Measurements from ENCODE around the gene CORO7.

CORO7 gene

GRCh38 chr16:4332623-4333307 is 83.6 kb downstream of the CORO7 start:
- peaks cover 84% of the 10 kb centered on the region for H4K20me1 ChIP-seq
- H3K4me2 ChIP-seq, result no peak overlapping the region
- peaks cover 61% of the 10 kb centered on the region for H3K36me3 ChIP-seq
- H3K27me3 ChIP-seq, result no peaks in the 10 kb centered on the region
- no peak for TF ChIP-seq Cebpa-rat (IDR thresholded peaks at IDR 0.05)
- peaks cover 46% of the 10 kb centered on the region for H3K4me1 ChIP-seq
- no peak overlapping the region for H3K4me3 ChIP-seq
- no peak overlapping the region for H3K9ac ChIP-seq
- no peak overlapping the region for H3K27ac ChIP-seq
- no peaks in the 10 kb centered on the region for H3K9me3 ChIP-seq

- no peak for TF ChIP-seq Cebpa-rat (IDR thresholded peaks at IDR 0.05)
- Histone ChIP-seq H3K27me3 (no peaks in the 10 kb centered on the region), H3K9ac (no peak overlapping the region), H3K9me3 (no peaks in the 10 kb centered on the region), H3K4me2 (no peak overlapping the region), H3K36me3 (peaks cover 54% of the 10 kb centered on the region), H3K4me1 (peaks cover 44% of the 10 kb centered on the region), H4K20me1 (peaks cover 78% of the 10 kb centered on the region), H3K4me3 (no peak overlapping the region), H3K27ac (no peak overlapping the region)
These were observed 84.3 kb downstream of the CORO7 start for GRCh38 chr16:4332083-4332482.

- peaks cover 38% of the 10 kb centered on the region for H3K36me3 ChIP-seq
- H4K20me1 ChIP-seq, result peaks cover 69% of the 10 kb centered on the region
- no peak overlapping the region for H3K4me3 ChIP-seq
- H3K4me2 ChIP-seq, result 0 out of 2 replicates have a peak overlapping the region, but pooled peaks have one; percentile 98
- H3K27ac ChIP-seq, result 0 out of 2 replicates have a peak overlapping the region, but pooled peaks have one; percentile 41
- no peak for TF ChIP-seq Cebpa-rat (IDR thresholded peaks at IDR 0.05)
- H3K9ac ChIP-seq, result no peak overlapping the region
- no peaks in the 10 kb centered on the region for H3K27me3 ChIP-seq
- H3K4me1 ChIP-seq, result peaks cover 59% of the 10 kb centered on the region
- H3K9me3 ChIP-seq, result no peaks in the 10 kb centered on the region
These were observed 86.0 kb downstream of the CORO7 start for GRCh38 chr16:4330277-4330874.

- H3K36me3 ChIP-seq, result peaks cover 25% of the 10 kb centered on the region
- H3K4me2 ChIP-seq, result peak overlapping the region; percentile 98
- peak overlapping the region; percentile 70 for H3K4me3 ChIP-seq
- peaks cover 71% of the 10 kb centered on the region for H4K20me1 ChIP-seq
- H3K27ac ChIP-seq, result peak overlapping the region; percentile 90
- H3K9ac ChIP-seq, result peak overlapping the region; percentile 78
- no peak for TF ChIP-seq Cebpa-rat (IDR thresholded peaks at IDR 0.05)
- peaks cover 63% of the 10 kb centered on the region for H3K4me1 ChIP-seq
- H3K9me3 ChIP-seq, result no peaks in the 10 kb centered on the region
- H3K27me3 ChIP-seq, result no peaks in the 10 kb centered on the region
These were observed 87.3 kb downstream of the CORO7 start for GRCh38 chr16:4328782-4329775.

- Histone ChIP-seq H3K9me3 (no peaks in the 10 kb centered on the region), H3K4me3 (peak overlapping the region; percentile 70), H3K4me1 (peaks cover 71% of the 10 kb centered on the region), H3K27me3 (no peaks in the 10 kb centered on the region), H3K4me2 (peak overlapping the region; percentile 98), H3K9ac (peak overlapping the region; percentile 78), H3K27ac (peak overlapping the region; percentile 90), H4K20me1 (peaks cover 71% of the 10 kb centered on the region), H3K36me3 (peaks cover 16% of the 10 kb centered on the region)
- TF ChIP-seq Cebpa-rat (IDR thresholded peaks at IDR 0.05), result no peak
These were observed 88.2 kb downstream of the CORO7 start for GRCh38 chr16:4328046-4328781.

GRCh38 chr16:4327386-4328045 is 88.9 kb downstream of the CORO7 start:
- H3K27me3 ChIP-seq, result no peaks in the 10 kb centered on the region
- peak overlapping the region; percentile 70 for H3K4me3 ChIP-seq
- H3K27ac ChIP-seq, result peak overlapping the region; percentile 90
- peaks cover 9% of the 10 kb centered on the region for H3K36me3 ChIP-seq
- no peaks in the 10 kb centered on the region for H3K9me3 ChIP-seq
- peak overlapping the region; percentile 98 for H3K4me2 ChIP-seq
- peak overlapping the region; percentile 78 for H3K9ac ChIP-seq
- H3K4me1 ChIP-seq, result peaks cover 78% of the 10 kb centered on the region
- TF ChIP-seq Cebpa-rat (IDR thresholded peaks at IDR 0.05), result no peak
- peaks cover 71% of the 10 kb centered on the region for H4K20me1 ChIP-seq

GRCh38 chr16:4325253-4325758 is 91.1 kb downstream of the CORO7 start:
- H3K4me2 ChIP-seq, result peak overlapping the region; percentile 100
- H3K27me3 ChIP-seq, result no peaks in the 10 kb centered on the region
- H3K9me3 ChIP-seq, result no peaks in the 10 kb centered on the region
- no peak overlapping the region for H3K9ac ChIP-seq
- H3K36me3 ChIP-seq, result no peaks in the 10 kb centered on the region
- H3K4me3 ChIP-seq, result no peak overlapping the region
- no peak for TF ChIP-seq Cebpa-rat (IDR thresholded peaks at IDR 0.05)
- peaks cover 71% of the 10 kb centered on the region for H4K20me1 ChIP-seq
- peaks cover 96% of the 10 kb centered on the region for H3K4me1 ChIP-seq
- H3K27ac ChIP-seq, result no peak overlapping the region; the same call in 1 of the 2 replicates

GRCh38 chr16:4324492-4325252 is 91.7 kb downstream of the CORO7 start:
- H3K9me3 ChIP-seq, result no peaks in the 10 kb centered on the region
- H3K4me3 ChIP-seq, result 0 out of 2 replicates have a peak overlapping the region, but pooled peaks have one; percentile 42
- H4K20me1 ChIP-seq, result peaks cover 73% of the 10 kb centered on the region
- peak overlapping the region; percentile 61; the same call in 1 of the 2 replicates for H3K9ac ChIP-seq
- TF ChIP-seq Cebpa-rat (IDR thresholded peaks at IDR 0.05), result no peak
- H3K36me3 ChIP-seq, result no peaks in the 10 kb centered on the region
- peak overlapping the region; percentile 100 for H3K4me2 ChIP-seq
- no peaks in the 10 kb centered on the region for H3K27me3 ChIP-seq
- peaks cover 96% of the 10 kb centered on the region for H3K4me1 ChIP-seq
- H3K27ac ChIP-seq, result peak overlapping the region; percentile 70

Measured in BLaER1 (cell line).